Medulla oblongata (tissue), 1 donor: ENCODE measurements around the gene ZSCAN29.

Source experiments
- DNase-seq: peaks from one replicate; pipeline ENCODE4 v3.0.0-alpha.2; 2015; ENCODE audit errors: extremely low spot score

Gene ZSCAN29

GRCh38 chr15:43352693-43353382 lies 18.0 kb downstream of the ZSCAN29 start:
- DNase-seq: no peak

DNA sequence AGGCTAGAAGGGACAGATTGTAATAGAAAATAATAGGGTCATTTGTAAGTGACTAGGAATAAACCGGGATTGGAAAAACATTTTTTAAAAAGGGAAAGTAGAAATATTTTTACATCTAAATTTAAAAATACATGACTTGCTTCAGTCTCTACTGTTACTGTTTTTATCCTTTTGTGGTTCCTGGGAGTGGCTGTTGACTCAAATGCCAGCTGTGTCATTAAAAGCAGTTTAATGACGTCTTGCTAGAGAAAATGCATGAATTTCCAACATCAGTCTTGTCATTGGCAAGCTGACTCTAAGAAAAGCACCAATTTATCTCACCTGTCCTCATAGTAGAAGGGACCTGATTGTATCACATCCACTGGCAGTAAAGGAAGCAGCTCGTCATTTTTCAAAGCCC lies 23.7 kb downstream of the ZSCAN29 start:
- DNase-seq: no peak

DNA sequence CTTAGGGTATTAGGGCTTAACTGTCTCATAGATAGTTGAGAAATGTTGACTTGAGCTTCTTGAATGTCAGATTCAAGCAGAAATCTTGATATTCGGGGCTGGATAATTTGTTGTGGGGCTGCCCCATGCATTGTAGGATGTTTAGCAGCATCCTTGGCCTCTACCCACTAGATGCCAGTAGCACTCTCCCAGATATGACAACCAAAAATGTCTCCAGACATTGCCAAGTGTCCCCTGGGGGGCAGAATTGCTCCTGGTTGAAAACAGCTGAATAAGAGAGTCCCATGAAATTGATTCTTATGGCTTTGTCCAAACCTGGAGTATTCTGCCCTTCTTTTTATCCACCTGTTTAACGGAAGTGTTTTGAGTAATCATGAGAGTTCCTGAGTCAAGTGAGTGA lies 24.5 kb downstream of the ZSCAN29 start:
- DNase-seq: no peak

DNA sequence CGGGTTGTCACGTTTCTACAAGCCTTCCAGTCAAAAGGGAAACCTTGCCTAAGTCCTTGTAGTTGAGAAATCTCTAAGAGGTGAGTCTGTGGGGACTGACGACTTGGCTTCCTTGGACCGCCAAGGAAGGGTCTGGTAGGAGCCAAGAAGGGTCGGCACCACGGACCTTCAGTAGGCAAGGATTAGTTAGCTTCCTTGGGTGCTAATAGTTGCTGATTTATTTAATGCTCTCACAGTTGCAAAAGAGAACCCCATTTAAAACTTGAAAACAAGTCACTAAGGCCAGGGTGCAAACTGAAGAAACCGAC lies 40.1 kb downstream of the ZSCAN29 start:
- DNase-seq: no peak

DNA sequence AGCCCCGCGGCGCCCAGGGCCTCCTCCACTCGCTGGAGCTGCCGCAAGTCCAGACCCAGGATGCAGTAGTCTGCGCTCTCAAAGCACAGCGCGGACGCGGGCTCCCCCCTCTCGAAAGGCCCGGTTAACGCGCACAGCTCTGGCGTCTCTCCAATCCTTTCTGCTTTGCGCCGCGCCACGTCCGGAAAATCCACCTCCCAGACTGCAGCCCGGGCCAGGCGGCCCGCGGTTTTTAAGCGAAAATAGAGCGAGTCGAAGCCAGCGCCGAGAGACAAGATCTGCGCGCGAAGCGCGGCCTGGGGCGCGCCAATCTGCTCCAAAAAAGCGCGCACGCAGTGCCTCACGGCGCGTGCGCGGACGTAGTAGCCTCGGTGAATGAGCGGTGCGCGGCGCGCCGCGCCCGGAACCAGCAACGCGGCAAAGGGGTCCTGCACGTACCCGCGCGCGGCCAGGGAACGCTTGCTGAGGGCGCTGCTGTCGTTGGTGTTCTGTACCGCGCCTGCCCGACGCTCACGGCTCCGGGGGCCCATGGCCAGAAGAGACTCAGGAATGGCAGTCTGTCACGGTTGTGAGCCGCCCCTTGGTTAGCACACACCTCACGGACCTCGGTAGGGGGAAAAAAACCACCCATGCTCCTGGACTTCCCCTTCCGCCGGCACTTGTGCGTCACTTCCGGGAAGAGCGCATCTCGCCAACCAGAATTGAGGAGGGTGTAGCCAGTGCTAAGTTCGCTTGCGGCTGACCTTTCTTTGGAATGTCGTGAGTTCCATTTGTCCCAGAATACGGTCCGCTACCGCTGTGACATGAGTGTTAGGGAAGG lies 40.7 kb downstream of the ZSCAN29 start, which contains the start of gene LCMT2:
TSS of gene LCMT2 (minus strand) at position 614 of the 820 bp plus-strand sequence. CDS start at position 530, 84 bp downstream.
- DNase-seq: peak; percentile 98

- peak; percentile 37 for DNase-seq
Measured at GRCh38 chr15:43329217-43329959, 41.5 kb downstream of the ZSCAN29 start.

- DNase-seq: no peak
Measured at GRCh38 chr15:43325039-43325684, 45.7 kb downstream of the ZSCAN29 start.

GRCh38 chr15:43318990-43319771 lies 51.7 kb downstream of the ZSCAN29 start:
- no peak for DNase-seq

DNA sequence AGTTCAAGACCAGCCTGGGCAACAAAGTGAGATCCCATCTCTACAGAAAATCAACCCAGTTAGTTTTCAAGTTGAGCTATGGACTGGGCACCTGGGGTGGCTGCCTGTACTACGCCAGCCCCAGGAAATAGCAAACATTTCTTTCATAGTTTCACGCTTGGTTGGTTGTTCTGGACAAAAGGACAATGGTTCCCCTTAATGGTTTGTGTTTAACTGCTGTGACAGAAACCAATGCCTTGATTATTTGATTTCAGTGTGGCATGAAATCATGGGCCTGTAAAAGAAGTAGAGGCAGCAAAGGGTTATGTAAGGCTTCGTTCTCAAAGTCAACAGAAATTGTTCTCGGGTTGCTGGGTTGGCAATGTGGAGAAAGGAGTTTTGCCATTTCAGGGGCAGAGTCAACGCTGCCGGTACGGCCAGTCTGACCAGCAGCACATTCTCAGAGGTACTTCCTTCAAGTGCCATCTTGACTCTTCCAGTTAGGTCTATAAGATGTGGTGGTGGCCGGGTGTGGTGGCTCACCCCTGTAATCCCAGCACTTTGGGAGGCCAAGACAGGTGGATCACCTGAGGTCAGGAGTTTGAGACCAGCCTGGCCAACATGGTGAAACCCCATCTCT lies 53.2 kb downstream of the ZSCAN29 start:
- DNase-seq: no peak

- DNase-seq: no peak
Measured at GRCh38 chr15:43316971-43317346, 53.9 kb downstream of the ZSCAN29 start.

GRCh38 chr15:43316016-43316970 lies 54.5 kb downstream of the ZSCAN29 start:
- no peak for DNase-seq

DNA sequence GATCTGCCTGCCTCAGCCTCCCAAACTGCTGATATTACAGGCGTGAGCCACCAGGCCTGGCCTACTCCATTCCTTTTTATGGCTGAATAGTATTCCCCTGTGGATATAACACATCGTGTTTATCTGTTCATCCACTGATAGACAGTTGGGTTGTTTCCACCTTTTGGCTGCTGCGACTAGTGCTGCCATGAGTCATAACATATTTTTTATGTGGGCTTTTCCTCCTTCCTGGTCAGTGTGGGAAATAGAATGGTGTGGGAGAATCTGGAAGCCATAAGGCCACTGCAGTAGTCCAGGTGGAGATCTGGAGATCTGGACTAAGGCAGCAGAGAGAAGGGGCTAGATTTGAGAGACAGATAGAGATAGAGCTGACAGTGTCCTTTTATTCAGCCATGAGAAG lies 56.7 kb downstream of the ZSCAN29 start:
- no peak for DNase-seq

GRCh38 chr15:43312378-43312777 lies 58.5 kb downstream of the ZSCAN29 start:
- DNase-seq: no peak
